Activated T-cell treated with anti-CD3 and anti-CD28 coated beads, Interleukin-2, amount 50 U/mL, for 72 hours (primary cell): ENCODE measurements around the gene ADH4. TPM values are rescaled to one million over a fixed set of nuclear protein-coding genes. Genes with fewer than 3 reads are reported as not detected.
"Not testable (repeated sequence)": the region's sequence is repeated elsewhere in the genome, so short reads cannot be mapped to it uniquely, and the experiment has no call there.

Experiments used
- ATAC-seq, 2 donors: fragments of 150-1000 bp; cut with Tn5 transposase; replicated peaks in 1 of 2; 2 replicates each; pipeline ENCODE4 v1.10.0; 2021; ENCODE audit warnings: moderate library complexity in 2 of 2, mild to moderate bottlenecking in 1 of 2
- DNase-seq, 2 donors: peaks; one replicate each; pipeline ENCODE4 v3.0.0; 2021 to 2022; ENCODE audit warnings: mixed read lengths in 1 of 2
- H3K27ac Mint-ChIP-seq: one replicate; pipeline ENCODE4 v1.8.0; 2022; ENCODE audit warnings: mild to moderate bottlenecking, moderate library complexity, mixed read lengths
- H3K27me3 Mint-ChIP-seq: one replicate; pipeline ENCODE4 v1.8.0; 2022; ENCODE audit warnings: low read depth, mixed read lengths
- H3K36me3 Mint-ChIP-seq, 2 donors: one replicate each; pipeline ENCODE4 v1.8.0; 2022; ENCODE audit warnings: mixed read lengths in 2 of 2, mild to moderate bottlenecking in 1 of 2; ENCODE audit not compliant: insufficient read depth in 2 of 2
- H3K4me1 Mint-ChIP-seq: one replicate; pipeline ENCODE4 v1.8.0; 2022; ENCODE audit warnings: low read depth, mixed read lengths
- H3K4me3 Mint-ChIP-seq, 2 donors: one replicate each; pipeline ENCODE4 v1.8.0; 2022; ENCODE audit warnings: mild to moderate bottlenecking in 2 of 2, mixed read lengths in 2 of 2, moderate library complexity in 2 of 2
- H3K9me3 Mint-ChIP-seq, 2 donors: one replicate each; pipeline ENCODE4 v1.8.0; 2022; ENCODE audit warnings: mixed read lengths in 2 of 2
- total RNA-seq, 2 donors: library from RNA; stranded (reverse); gene quantifications; one replicate each; pipeline ENCODE4 v1.2.3, GENCODE V29; 2022

Gene ADH4
- total RNA-seq, 2 donors from 2014 or later = not detected

- Mint-ChIP-seq H3K9me3 (no peaks in the 10 kb centered on the region), H3K4me3 (no peak overlapping the region), H3K4me1 (no peaks in the 10 kb centered on the region), H3K27me3 (no peaks in the 10 kb centered on the region), H3K36me3 (no peaks in the 10 kb centered on the region), H3K27ac (no peak overlapping the region)
- no peak for DNase-seq
- no peak for ATAC-seq
These were observed 26.0 kb downstream of the ADH4 start for GRCh38 chr4:99117876-99118693.

- H3K4me1 Mint-ChIP-seq, ATAC-seq, H3K36me3 Mint-ChIP-seq, H3K4me3 Mint-ChIP-seq, H3K27me3 Mint-ChIP-seq, H3K27ac Mint-ChIP-seq, H3K9me3 Mint-ChIP-seq, DNase-seq: not testable (repeated sequence)
These were observed 26.8 kb downstream of the ADH4 start for GRCh38 chr4:99117122-99117841.

GRCh38 chr4:99109286-99109685 is 34.8 kb downstream of the ADH4 start:
- H3K27me3 Mint-ChIP-seq, H3K4me3 Mint-ChIP-seq, ATAC-seq, H3K9me3 Mint-ChIP-seq, H3K4me1 Mint-ChIP-seq, H3K27ac Mint-ChIP-seq, H3K36me3 Mint-ChIP-seq, DNase-seq: not testable (repeated sequence)

GRCh38 chr4:99104153-99104552 is 39.9 kb downstream of the ADH4 start:
- no peak for DNase-seq
- Mint-ChIP-seq H3K4me3 (no peak overlapping the region), H3K27ac (no peak overlapping the region), H3K9me3 (no peaks in the 10 kb centered on the region), H3K36me3 (no peaks in the 10 kb centered on the region), H3K27me3 (no peaks in the 10 kb centered on the region), H3K4me1 (no peaks in the 10 kb centered on the region)
- ATAC-seq = no peak

- Mint-ChIP-seq H3K9me3 (no peaks in the 10 kb centered on the region), H3K27me3 (no peaks in the 10 kb centered on the region), H3K36me3 (no peaks in the 10 kb centered on the region), H3K27ac (no peak overlapping the region), H3K4me3 (no peak overlapping the region), H3K4me1 (no peaks in the 10 kb centered on the region)
- DNase-seq = no peak
- no peak for ATAC-seq
These were observed 40.9 kb downstream of the ADH4 start for GRCh38 chr4:99103166-99103565.

- no peaks in the 10 kb centered on the region for H3K27me3 Mint-ChIP-seq
- no peak for DNase-seq
- ATAC-seq = no peak
- no peak overlapping the region for H3K4me3 Mint-ChIP-seq
- no peak overlapping the region for H3K27ac Mint-ChIP-seq
- no peaks in the 10 kb centered on the region for H3K4me1 Mint-ChIP-seq
- H3K9me3 Mint-ChIP-seq = no peaks in the 10 kb centered on the region
- no peaks in the 10 kb centered on the region for H3K36me3 Mint-ChIP-seq
These were observed 41.5 kb downstream of the ADH4 start for GRCh38 chr4:99102634-99103033.

GRCh38 chr4:99100876-99101275 is 43.2 kb downstream of the ADH4 start:
- H3K27me3 Mint-ChIP-seq = no peaks in the 10 kb centered on the region
- H3K9me3 Mint-ChIP-seq = no peaks in the 10 kb centered on the region
- DNase-seq (no peak), ATAC-seq (no peak)
- H3K27ac Mint-ChIP-seq = no peak overlapping the region
- no peak overlapping the region for H3K4me3 Mint-ChIP-seq
- no peaks in the 10 kb centered on the region for H3K4me1 Mint-ChIP-seq
- no peaks in the 10 kb centered on the region for H3K36me3 Mint-ChIP-seq

GRCh38 chr4:99099814-99100213 is 44.3 kb downstream of the ADH4 start:
- not testable (repeated sequence) for DNase-seq, H3K9me3 Mint-ChIP-seq, H3K27ac Mint-ChIP-seq, ATAC-seq, H3K27me3 Mint-ChIP-seq, H3K36me3 Mint-ChIP-seq, H3K4me3 Mint-ChIP-seq, H3K4me1 Mint-ChIP-seq

GRCh38 chr4:99099311-99099710 is 44.8 kb downstream of the ADH4 start:
- Mint-ChIP-seq H3K4me1 (no peaks in the 10 kb centered on the region), H3K9me3 (no peaks in the 10 kb centered on the region), H3K27ac (no peak overlapping the region), H3K36me3 (no peaks in the 10 kb centered on the region), H3K27me3 (no peaks in the 10 kb centered on the region), H3K4me3 (no peak overlapping the region)
- no peak for ATAC-seq
- no peak for DNase-seq

- peaks cover 41% of the 10 kb centered on the region for H3K4me1 Mint-ChIP-seq
- not testable (repeated sequence) for DNase-seq, H3K36me3 Mint-ChIP-seq, ATAC-seq, H3K27ac Mint-ChIP-seq, H3K27me3 Mint-ChIP-seq, H3K9me3 Mint-ChIP-seq, H3K4me3 Mint-ChIP-seq
These were observed 52.3 kb downstream of the ADH4 start for GRCh38 chr4:99091841-99092240.

- DNase-seq = no peak
- Mint-ChIP-seq H3K4me1 (peaks cover 47% of the 10 kb centered on the region), H3K27ac (no peak overlapping the region), H3K27me3 (no peaks in the 10 kb centered on the region), H3K4me3 (peak overlapping the region in 1 of 2 donors; percentile 75), H3K36me3 (peaks cover 0 to 7% of the 10 kb centered on the region in 2 donors), H3K9me3 (no peaks in the 10 kb centered on the region)
- ATAC-seq = no peak
These were observed 52.9 kb downstream of the ADH4 start for GRCh38 chr4:99091216-99091575.

GRCh38 chr4:99090481-99091215 is 53.4 kb downstream of the ADH4 start:
- no peaks in the 10 kb centered on the region for H3K9me3 Mint-ChIP-seq
- H3K4me1 Mint-ChIP-seq = peaks cover 49% of the 10 kb centered on the region
- no peaks in the 10 kb centered on the region for H3K27me3 Mint-ChIP-seq
- H3K4me3 Mint-ChIP-seq = peak overlapping the region; percentile 31 to 75
- H3K27ac Mint-ChIP-seq = peak overlapping the region; percentile 41
- peaks cover 0 to 7% of the 10 kb centered on the region in 2 donors for H3K36me3 Mint-ChIP-seq
- ATAC-seq = no peak
- DNase-seq = no peak
